Muscle of leg (tissue), 11 donors: ENCODE results near the gene ARHGEF38. TPM values are rescaled to one million over a fixed set of nuclear protein-coding genes. Genes with fewer than 3 reads are reported as not detected.
A peak's percentile ranks its signal among the peaks of the same experiment; 100 is the strongest.
"Not testable (repeated sequence)": the region's sequence is repeated elsewhere in the genome, so short reads cannot be mapped to it uniquely, and the experiment has no call there.

ENCODE experiments used
- DNase-seq: peaks from one replicate; pipeline ENCODE4 v3.0.0; 2013
- H3K27ac ChIP-seq: one replicate; pipeline ENCODE4 v1.5.1; 2013; ENCODE audit warnings: mild to moderate bottlenecking, low read length, control low read depth
- H3K27me3 ChIP-seq: one replicate; pipeline ENCODE4 v1.6.1; 2013; ENCODE audit warnings: low read length; ENCODE audit not compliant: control insufficient read depth, insufficient read depth
- H3K36me3 ChIP-seq: one replicate; pipeline ENCODE4 v1.6.1; 2013; ENCODE audit warnings: low read length; ENCODE audit not compliant: control insufficient read depth, insufficient read depth
- H3K4me1 ChIP-seq: one replicate; pipeline ENCODE4 v1.6.1; 2013; ENCODE audit warnings: low read length; ENCODE audit not compliant: control insufficient read depth, insufficient read depth
- H3K4me3 ChIP-seq: one replicate; pipeline ENCODE4 v1.5.1; 2013; ENCODE audit warnings: low read length, control low read depth
- H3K9me3 ChIP-seq: replicated peaks from 2 replicates; pipeline ENCODE4 v1.6.1; 2013; ENCODE audit warnings: low read depth, low read length; ENCODE audit not compliant: control insufficient read depth
- WGBS: methylation state at CpG from one replicate; pipeline ENCODE4 v1.1.5; 2013; ENCODE audit warnings: missing lambda C conversion rate; ENCODE audit not compliant: insufficient coverage; 5-methylcytosine and 5-hydroxymethylcytosine counted together
- polyA plus RNA-seq, 8 donors: library from polyadenylated mRNA; unstranded; fragments of 120-200 nt; gene quantifications; one replicate each; pipeline versions ENCODE4 v1.2.1 to v1.2.3, GENCODE V29; 2013; ENCODE audit warnings: inconsistent platforms in 1 of 8, low replicate concordance in 1 of 8; ENCODE audit not compliant: insufficient read length in 8 of 8, insufficient read depth in 1 of 8
- total RNA-seq: library from RNA; stranded (reverse); fragments of 120-200 nt; gene quantifications from one replicate; pipeline ENCODE4 v1.2.4, GENCODE V29; 2013

The ARHGEF38 gene
- total and polyA plus RNA-seq, 9 donors: 0.27 to 1.6 (median 0.86) TPM; not detected in 4

GRCh38 chr4:105603158-105603557 is 50.7 kb downstream of the ARHGEF38 start:
- no peak overlapping the region for H3K27ac ChIP-seq
- H3K4me1 ChIP-seq: no peaks in the 10 kb centered on the region
- no peak overlapping the region for H3K4me3 ChIP-seq
- no peaks in the 10 kb centered on the region for H3K9me3 ChIP-seq
- H3K36me3 ChIP-seq: no peaks in the 10 kb centered on the region
- no peaks in the 10 kb centered on the region for H3K27me3 ChIP-seq
- no peak for DNase-seq
- no CpG with 5 or more reads among the region's 1 CpG for WGBS

DNA sequence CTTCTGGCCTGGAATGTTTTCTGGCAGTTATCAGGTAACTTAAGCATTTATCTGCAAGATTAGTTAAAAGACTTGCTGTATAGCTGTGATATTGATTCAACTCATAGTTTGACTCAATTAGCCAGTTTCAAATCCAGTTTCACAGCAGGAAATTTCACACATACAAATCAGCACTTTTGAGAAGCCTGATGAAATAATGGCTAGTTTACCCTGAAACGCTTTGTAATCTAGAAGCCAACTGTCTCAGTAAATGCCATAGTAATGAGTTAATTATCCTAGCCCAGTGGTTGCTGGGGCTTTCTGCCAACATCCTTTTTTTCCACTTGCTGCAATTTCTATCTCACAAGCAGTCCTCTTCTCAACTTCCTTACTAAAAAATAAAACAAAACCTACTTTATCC is 53.1 kb downstream of the ARHGEF38 start:
- Histone ChIP-seq H3K4me3 (no peak overlapping the region), H3K27ac (no peak overlapping the region), H3K27me3 (no peaks in the 10 kb centered on the region), H3K4me1 (no peaks in the 10 kb centered on the region), H3K9me3 (peaks cover 2% of the 10 kb centered on the region), H3K36me3 (no peaks in the 10 kb centered on the region)
- no CpG with 5 or more reads among the region's 1 CpG for WGBS
- peak; percentile 28 for DNase-seq

- H3K27ac ChIP-seq: no peak overlapping the region
- H3K27me3 ChIP-seq: no peaks in the 10 kb centered on the region
- H3K4me1 ChIP-seq: no peaks in the 10 kb centered on the region
- H3K36me3 ChIP-seq: no peaks in the 10 kb centered on the region
- peaks cover 2% of the 10 kb centered on the region for H3K9me3 ChIP-seq
- 67% methylated on average over 1 of the region's 2 CpGs for WGBS
- no peak for DNase-seq
- no peak overlapping the region for H3K4me3 ChIP-seq
These were observed 55.5 kb downstream of the ARHGEF38 start for GRCh38 chr4:105607876-105608275.

DNA sequence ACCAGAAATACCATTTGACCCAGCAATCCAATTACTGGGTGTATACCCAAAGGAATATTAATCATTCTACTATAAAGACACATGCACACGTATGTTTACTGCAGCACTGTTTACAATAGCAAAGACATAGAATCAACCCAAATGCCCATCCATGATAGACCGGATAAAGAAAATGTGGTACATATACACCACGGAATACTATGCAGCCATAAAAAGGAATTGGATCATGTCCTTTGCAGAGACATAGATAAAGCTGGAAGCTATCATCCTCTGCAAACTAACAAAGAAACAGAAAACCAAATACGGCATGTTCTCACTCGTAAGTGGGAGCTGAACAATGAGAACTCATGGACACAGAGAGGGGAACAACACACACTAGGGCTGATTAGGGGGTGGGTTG is 57.4 kb downstream of the ARHGEF38 start:
- H3K36me3 ChIP-seq, H3K27ac ChIP-seq, H3K27me3 ChIP-seq, H3K4me1 ChIP-seq, H3K4me3 ChIP-seq, H3K9me3 ChIP-seq, DNase-seq: not testable (repeated sequence)
- no CpG with 5 or more reads among the region's 5 CpGs for WGBS

GRCh38 chr4:105613306-105613705 is 60.9 kb downstream of the ARHGEF38 start:
- H3K27me3 ChIP-seq: no peaks in the 10 kb centered on the region
- no CpG with 5 or more reads among the region's 4 CpGs for WGBS
- H3K4me1 ChIP-seq: no peaks in the 10 kb centered on the region
- no peaks in the 10 kb centered on the region for H3K36me3 ChIP-seq
- peaks cover 2% of the 10 kb centered on the region for H3K9me3 ChIP-seq
- DNase-seq: no peak
- H3K27ac ChIP-seq: no peak overlapping the region
- H3K4me3 ChIP-seq: no peak overlapping the region

GRCh38 chr4:105619188-105619931 is 66.9 kb downstream of the ARHGEF38 start:
- Histone ChIP-seq H3K9me3 (no peaks in the 10 kb centered on the region), H3K36me3 (no peaks in the 10 kb centered on the region), H3K4me3 (no peak overlapping the region), H3K27ac (no peak overlapping the region), H3K4me1 (peaks cover 11% of the 10 kb centered on the region), H3K27me3 (no peaks in the 10 kb centered on the region)
- WGBS: no CpG with 5 or more reads among the region's 5 CpGs
- peak; percentile 41 for DNase-seq

DNA sequence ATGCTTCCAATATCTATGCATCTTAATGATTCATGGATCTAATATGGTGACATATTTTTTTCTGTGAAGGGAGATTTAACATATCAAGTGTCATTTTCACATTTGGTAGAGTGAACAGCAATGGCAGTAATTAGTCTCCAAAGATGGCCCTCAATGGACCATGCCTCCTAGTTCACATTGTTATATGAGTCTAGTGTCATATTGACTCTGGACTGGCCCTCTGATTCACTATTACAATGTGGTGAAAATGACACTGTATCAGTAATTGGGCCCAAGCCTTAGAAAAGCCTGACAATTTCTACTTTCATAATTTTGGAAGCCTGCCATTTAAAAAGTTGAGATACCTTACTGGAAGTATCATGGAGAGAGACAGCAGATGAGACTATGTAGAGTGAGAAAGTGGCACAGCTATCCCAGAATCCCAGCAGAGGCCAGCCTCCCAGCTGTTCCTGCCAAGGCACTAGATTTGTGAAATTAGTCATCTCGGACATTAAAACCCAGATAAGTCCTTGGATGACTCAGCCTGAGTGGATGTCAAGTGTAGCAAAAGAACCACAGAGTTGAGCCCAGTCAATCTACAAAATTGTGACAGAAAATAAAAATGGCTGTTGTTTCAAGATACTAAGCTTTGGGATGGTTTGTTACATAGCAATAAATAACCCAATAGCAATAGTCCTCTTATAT is 68.4 kb downstream of the ARHGEF38 start:
- DNase-seq: no peak
- H3K4me3 ChIP-seq: no peak overlapping the region
- no peaks in the 10 kb centered on the region for H3K27me3 ChIP-seq
- H3K36me3 ChIP-seq: no peaks in the 10 kb centered on the region
- no peak overlapping the region for H3K27ac ChIP-seq
- no CpG with 5 or more reads among the region's 1 CpG for WGBS
- H3K9me3 ChIP-seq: no peaks in the 10 kb centered on the region
- peaks cover 18% of the 10 kb centered on the region for H3K4me1 ChIP-seq

GRCh38 chr4:105622269-105622668 is 69.8 kb downstream of the ARHGEF38 start:
- Histone ChIP-seq H3K4me3 (no peak overlapping the region), H3K27me3 (no peaks in the 10 kb centered on the region), H3K27ac (no peak overlapping the region), H3K9me3 (no peaks in the 10 kb centered on the region), H3K36me3 (no peaks in the 10 kb centered on the region), H3K4me1 (peaks cover 18% of the 10 kb centered on the region)
- 47% methylated on average over 2 of the region's 4 CpGs for WGBS
- peak; percentile 42 for DNase-seq

GRCh38 chr4:105623099-105623498 is 70.7 kb downstream of the ARHGEF38 start:
- Histone ChIP-seq H3K27ac (no peak overlapping the region), H3K4me1 (peaks cover 18% of the 10 kb centered on the region), H3K27me3 (no peaks in the 10 kb centered on the region), H3K9me3 (no peaks in the 10 kb centered on the region), H3K4me3 (no peak overlapping the region), H3K36me3 (no peaks in the 10 kb centered on the region)
- DNase-seq: no peak
- 60% methylated on average over 1 of the region's 4 CpGs for WGBS

- no peak overlapping the region for H3K4me3 ChIP-seq
These were observed 72.1 kb downstream of the ARHGEF38 start for GRCh38 chr4:105624530-105624929.

More at GRCh38 chr4:105624530-105624929, 72.1 kb downstream of the ARHGEF38 start:
- Histone ChIP-seq H3K27me3 (no peaks in the 10 kb centered on the region), H3K4me1 (peaks cover 18% of the 10 kb centered on the region), H3K9me3 (no peaks in the 10 kb centered on the region), H3K36me3 (no peaks in the 10 kb centered on the region), H3K27ac (peak overlapping the region; percentile 84)
- WGBS: 79% methylated on average over 3 of the region's 4 CpGs
- DNase-seq: peak; percentile 83
